ENCODE measurements around the gene MNAT1.
A peak's percentile ranks its signal among the peaks of the same experiment; 100 is the strongest.

The MNAT1 gene

DNA sequence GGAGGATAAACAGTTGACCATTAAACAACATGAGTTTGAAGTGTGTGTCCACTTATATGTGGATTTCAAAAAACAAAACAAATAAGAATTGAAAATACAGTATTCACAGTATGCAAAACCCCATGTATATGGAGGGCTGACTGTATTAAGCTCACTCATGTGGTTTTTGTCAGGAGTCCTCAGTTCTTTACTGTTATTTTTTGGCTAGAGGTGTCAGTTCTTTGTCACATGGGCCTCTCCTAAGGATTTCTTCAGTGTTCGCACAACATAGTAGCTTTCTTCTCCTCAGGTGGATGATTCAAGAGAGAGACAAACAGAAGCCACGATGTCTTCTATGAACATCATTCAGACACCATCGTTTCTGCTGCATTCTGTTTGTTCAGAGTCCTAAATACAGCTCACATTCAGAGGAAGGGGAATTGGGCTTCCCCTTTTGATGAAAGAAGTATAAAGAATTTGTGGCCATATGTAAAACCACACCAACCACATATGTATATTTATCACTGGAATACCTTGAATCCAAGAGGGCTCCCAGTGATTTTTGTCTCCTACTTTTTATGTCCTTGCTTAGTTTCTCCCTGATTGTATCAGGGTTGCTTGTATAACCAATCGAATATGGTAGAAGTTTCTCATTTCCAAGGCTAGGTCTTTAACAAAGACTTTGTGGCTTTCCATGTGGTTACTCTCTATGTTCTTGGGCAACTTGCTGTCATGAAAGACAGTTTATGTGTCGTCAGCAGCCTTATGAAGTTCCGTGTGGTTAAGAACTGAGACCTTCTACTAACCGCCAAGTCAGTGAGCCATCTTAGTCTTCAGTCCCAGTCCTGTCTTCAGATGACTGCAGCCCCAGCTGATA, 18.9 kb downstream of the MNAT1 start:
- Histone ChIP-seq H3K4me3 (ENCODE audit: low read depth, low read length) (no peak overlapping the region), H3K27ac (no peak overlapping the region), H3K27me3 (replicated peaks) (no peaks in the 10 kb centered on the region), H3K36me3 (replicated peaks) (no peaks in the 10 kb centered on the region)
- in situ Hi-C loops (cut with HindIII; ENCODE audit: low pct_ligation_motif_present, low sequenced_read_pairs): no loop called here
- DNase-seq: no peak
- TF ChIP-seq, protein P1, sequence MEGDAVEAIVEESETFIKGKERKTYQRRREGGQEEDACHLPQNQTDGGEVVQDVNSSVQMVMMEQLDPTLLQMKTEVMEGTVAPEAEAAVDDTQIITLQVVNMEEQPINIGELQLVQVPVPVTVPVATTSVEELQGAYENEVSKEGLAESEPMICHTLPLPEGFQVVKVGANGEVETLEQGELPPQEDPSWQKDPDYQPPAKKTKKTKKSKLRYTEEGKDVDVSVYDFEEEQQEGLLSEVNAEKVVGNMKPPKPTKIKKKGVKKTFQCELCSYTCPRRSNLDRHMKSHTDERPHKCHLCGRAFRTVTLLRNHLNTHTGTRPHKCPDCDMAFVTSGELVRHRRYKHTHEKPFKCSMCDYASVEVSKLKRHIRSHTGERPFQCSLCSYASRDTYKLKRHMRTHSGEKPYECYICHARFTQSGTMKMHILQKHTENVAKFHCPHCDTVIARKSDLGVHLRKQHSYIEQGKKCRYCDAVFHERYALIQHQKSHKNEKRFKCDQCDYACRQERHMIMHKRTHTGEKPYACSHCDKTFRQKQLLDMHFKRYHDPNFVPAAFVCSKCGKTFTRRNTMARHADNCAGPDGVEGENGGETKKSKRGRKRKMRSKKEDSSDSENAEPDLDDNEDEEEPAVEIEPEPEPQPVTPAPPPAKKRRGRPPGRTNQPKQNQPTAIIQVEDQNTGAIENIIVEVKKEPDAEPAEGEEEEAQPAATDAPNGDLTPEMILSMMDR (IDR thresholded peaks at IDR 0.05; ENCODE audit: low read depth, low read length, missing control alignments): no peak

DNA sequence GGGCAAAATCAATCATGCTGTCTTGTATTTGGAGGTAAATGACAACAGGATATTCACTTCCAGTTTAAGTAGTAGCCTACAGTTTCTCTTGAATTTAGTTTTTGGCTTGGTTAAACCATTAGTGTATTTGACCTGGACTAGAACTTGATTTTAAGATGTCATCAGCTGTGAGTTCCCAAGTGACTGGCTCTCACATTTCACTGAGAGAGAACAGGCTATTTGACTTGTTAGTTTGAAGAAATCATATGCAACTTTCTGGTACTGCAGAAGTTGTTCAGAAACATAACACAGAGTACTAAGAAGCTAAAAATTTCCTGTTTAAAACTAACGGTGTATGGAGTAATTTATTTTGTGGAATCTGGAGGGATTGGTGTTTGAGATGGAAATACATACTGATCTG, 22.3 kb downstream of the MNAT1 start:
- no peak for DNase-seq

GRCh38 chr14:60757567-60758002, 23.0 kb downstream of the MNAT1 start:
- Histone ChIP-seq H3K27me3 (replicated peaks) (no peaks in the 10 kb centered on the region), H3K4me3 (ENCODE audit: low read depth, low read length) (no peak overlapping the region), H3K27ac (peak overlapping the region; percentile 0), H3K36me3 (replicated peaks) (no peaks in the 10 kb centered on the region)
- in situ Hi-C loops (cut with HindIII; ENCODE audit: low pct_ligation_motif_present, low sequenced_read_pairs): no loop called here
- DNase-seq: no peak
- TF ChIP-seq, protein P1 (IDR thresholded peaks at IDR 0.05; ENCODE audit: low read depth, low read length, missing control alignments): no peak

More for the DNA sequence above, 22.3 kb downstream of the MNAT1 start:
- Histone ChIP-seq H3K27me3 (replicated peaks) (no peaks in the 10 kb centered on the region), H3K27ac (peak overlapping the region; percentile 0), H3K4me3 (ENCODE audit: low read depth, low read length) (no peak overlapping the region), H3K36me3 (replicated peaks) (no peaks in the 10 kb centered on the region)
- in situ Hi-C loops (cut with HindIII; ENCODE audit: low pct_ligation_motif_present, low sequenced_read_pairs): no loop called here
- TF ChIP-seq, protein P1 (IDR thresholded peaks at IDR 0.05; ENCODE audit: low read depth, low read length, missing control alignments): no peak

GRCh38 chr14:60758885-60759284, 24.3 kb downstream of the MNAT1 start:
- no peak overlapping the region for H3K4me3 ChIP-seq (ENCODE audit: low read depth, low read length)
- no peak for DNase-seq
- no peak overlapping the region for H3K27ac ChIP-seq
- in situ Hi-C loops (cut with HindIII; ENCODE audit: low pct_ligation_motif_present, low sequenced_read_pairs): no loop called here
- TF ChIP-seq, protein P1 (IDR thresholded peaks at IDR 0.05; ENCODE audit: low read depth, low read length, missing control alignments): no peak
- H3K27me3 ChIP-seq (replicated peaks): no peaks in the 10 kb centered on the region
- no peaks in the 10 kb centered on the region for H3K36me3 ChIP-seq (replicated peaks)

- H3K4me3 ChIP-seq (ENCODE audit: low read depth, low read length): no peak overlapping the region
- no peaks in the 10 kb centered on the region for H3K36me3 ChIP-seq (replicated peaks)
- no peak overlapping the region for H3K27ac ChIP-seq
- DNase-seq: no peak
- TF ChIP-seq, protein P1 (IDR thresholded peaks at IDR 0.05; ENCODE audit: low read depth, low read length, missing control alignments): no peak
- no peaks in the 10 kb centered on the region for H3K27me3 ChIP-seq (replicated peaks)
- in situ Hi-C loops (cut with HindIII; ENCODE audit: low pct_ligation_motif_present, low sequenced_read_pairs): no loop called here
These were observed 25.6 kb downstream of the MNAT1 start for GRCh38 chr14:60760209-60760608.

All from brain microvascular endothelial cell (primary cell).